ENCODE results near the gene RPL4. TPM values are rescaled to one million over a fixed set of nuclear protein-coding genes. Genes with fewer than 3 reads are reported as not detected.

RPL4 gene
- polyA plus RNA-seq, 1 donor from 2014 or later = 3,693 TPM

DNA sequence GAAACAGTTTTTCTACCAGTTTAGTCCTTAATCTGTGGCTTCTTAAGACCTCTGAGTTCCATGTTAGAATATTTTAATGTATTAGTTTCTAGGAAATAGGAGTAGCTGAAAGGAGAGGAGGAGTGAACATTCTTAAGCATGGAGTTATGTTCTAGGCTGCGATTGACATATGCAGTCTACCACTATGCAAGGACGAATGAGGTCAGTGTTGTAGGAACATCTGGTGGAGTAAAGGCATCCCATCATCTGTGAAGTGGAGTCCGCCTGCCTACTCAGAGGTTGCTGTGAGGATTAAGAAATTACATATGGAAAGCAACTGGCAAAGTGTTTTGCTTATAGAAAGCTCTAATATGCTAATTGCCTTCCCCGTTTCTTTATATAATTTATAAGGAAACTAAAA is 52.2 kb downstream of the RPL4 start:
- no peak overlapping the region for H2AFZ ChIP-seq (ENCODE audit: low read depth, low read length)
- no peaks in the 10 kb centered on the region for H3F3A ChIP-seq (ENCODE audit: insufficient read depth, low read length, poor library complexity, severe bottlenecking)
- H3K4me3 ChIP-seq (ENCODE audit: low read length) = no peak overlapping the region
- H3K27me3 ChIP-seq (ENCODE audit: insufficient read depth, low read depth, low read length) = no peaks in the 10 kb centered on the region
- no peaks in the 10 kb centered on the region for H3K9me3 ChIP-seq (ENCODE audit: low read length)
- no peaks in the 10 kb centered on the region for H3K9me2 ChIP-seq (ENCODE audit: insufficient read depth, low read length)
- no peak overlapping the region for H3K9ac ChIP-seq (ENCODE audit: low read length)
- no peaks in the 10 kb centered on the region for H4K20me1 ChIP-seq (ENCODE audit: insufficient read depth)
- no peaks in the 10 kb centered on the region for H3K36me3 ChIP-seq (ENCODE audit: insufficient read depth, low read length)
- H3K79me2 ChIP-seq (replicated peaks; ENCODE audit: insufficient read depth, low read length) = no peaks in the 10 kb centered on the region
- H3K4me2 ChIP-seq (ENCODE audit: low read length) = no peak overlapping the region
- no peak overlapping the region for H3K27ac ChIP-seq (ENCODE audit: low read length)
- TF ChIP-seq MXI1 (conservative IDR thresholded peaks at IDR 0.05; ENCODE audit: poor library complexity, severe bottlenecking) (no peak), EZH2 (IDR thresholded peaks at IDR 0.05; ENCODE audit: borderline replicate concordance, insufficient read depth, low read length, poor library complexity, severe bottlenecking) (no peak), TAF1 (IDR thresholded peaks at IDR 0.05; ENCODE audit: low read depth) (no peak), RAD21 (conservative IDR thresholded peaks at IDR 0.05) (no peak), SMC3 (conservative IDR thresholded peaks at IDR 0.05; ENCODE audit: poor library complexity) (no peak), POLR2AphosphoS5 (IDR thresholded peaks at IDR 0.05) (no peak)
- TF ChIP-seq, protein P1, sequence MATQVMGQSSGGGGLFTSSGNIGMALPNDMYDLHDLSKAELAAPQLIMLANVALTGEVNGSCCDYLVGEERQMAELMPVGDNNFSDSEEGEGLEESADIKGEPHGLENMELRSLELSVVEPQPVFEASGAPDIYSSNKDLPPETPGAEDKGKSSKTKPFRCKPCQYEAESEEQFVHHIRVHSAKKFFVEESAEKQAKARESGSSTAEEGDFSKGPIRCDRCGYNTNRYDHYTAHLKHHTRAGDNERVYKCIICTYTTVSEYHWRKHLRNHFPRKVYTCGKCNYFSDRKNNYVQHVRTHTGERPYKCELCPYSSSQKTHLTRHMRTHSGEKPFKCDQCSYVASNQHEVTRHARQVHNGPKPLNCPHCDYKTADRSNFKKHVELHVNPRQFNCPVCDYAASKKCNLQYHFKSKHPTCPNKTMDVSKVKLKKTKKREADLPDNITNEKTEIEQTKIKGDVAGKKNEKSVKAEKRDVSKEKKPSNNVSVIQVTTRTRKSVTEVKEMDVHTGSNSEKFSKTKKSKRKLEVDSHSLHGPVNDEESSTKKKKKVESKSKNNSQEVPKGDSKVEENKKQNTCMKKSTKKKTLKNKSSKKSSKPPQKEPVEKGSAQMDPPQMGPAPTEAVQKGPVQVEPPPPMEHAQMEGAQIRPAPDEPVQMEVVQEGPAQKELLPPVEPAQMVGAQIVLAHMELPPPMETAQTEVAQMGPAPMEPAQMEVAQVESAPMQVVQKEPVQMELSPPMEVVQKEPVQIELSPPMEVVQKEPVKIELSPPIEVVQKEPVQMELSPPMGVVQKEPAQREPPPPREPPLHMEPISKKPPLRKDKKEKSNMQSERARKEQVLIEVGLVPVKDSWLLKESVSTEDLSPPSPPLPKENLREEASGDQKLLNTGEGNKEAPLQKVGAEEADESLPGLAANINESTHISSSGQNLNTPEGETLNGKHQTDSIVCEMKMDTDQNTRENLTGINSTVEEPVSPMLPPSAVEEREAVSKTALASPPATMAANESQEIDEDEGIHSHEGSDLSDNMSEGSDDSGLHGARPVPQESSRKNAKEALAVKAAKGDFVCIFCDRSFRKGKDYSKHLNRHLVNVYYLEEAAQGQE (IDR thresholded peaks at IDR 0.05; ENCODE audit: borderline replicate concordance) = no peak

Small RNA genes lying within 50 kb of the gene (small RNA-seq; reads per million reads assigned to genes)
- gene MIR4512 (0 reads per million in 3 experiments), gene RF01159 (0 reads per million in 3 experiments), gene SNORD16 (0 reads per million in 3 experiments), gene SNORD18A (0 reads per million in 3 experiments), gene SNORD18B (0 reads per million in 3 experiments), gene SNORD18C (0 reads per million in 3 experiments)

Other genes starting within 250 kb of the RPL4 start
- 9.9 and 16.8 TPM in 2 replicates for gene DIS3L, start 211.3 kb downstream of the RPL4 start, polyA plus RNA-seq
- 2.6 and 7.4 TPM in 2 replicates for gene TIPIN, start 148.2 kb downstream of the RPL4 start, polyA plus RNA-seq
- 23.0 and 24.7 TPM in 2 replicates for gene MAP2K1, start 117.9 kb downstream of the RPL4 start, polyA plus RNA-seq
- 57.3 and 62.3 TPM in 2 replicates for gene SNAPC5, start 7.1 kb downstream of the RPL4 start, polyA plus RNA-seq
- gene ZWILCH, start 471 bp upstream of the RPL4 start, polyA plus RNA-seq = 48.8 and 63.1 TPM in 2 replicates
- not detected in 2 replicates for gene LCTL, start 61.1 kb upstream of the RPL4 start, polyA plus RNA-seq
- 0.08 and 0.16 TPM in 2 replicates for gene SMAD6, start 197.4 kb upstream of the RPL4 start, polyA plus RNA-seq

Data from neural cell (in vitro differentiated cells).